ENCODE measurements around the gene VSIG8. TPM values are rescaled to one million over a fixed set of nuclear protein-coding genes. Genes with fewer than 3 reads are reported as not detected.

VSIG8 gene
- total and polyA plus RNA-seq, 3 experiments from 2014 or later: not detected

- Histone ChIP-seq H3K4me3 (ENCODE audit: low read length) (peak overlapping the region; percentile 38), H3K27me3 (ENCODE audit: insufficient read depth, low read length, poor library complexity, severe bottlenecking) (no peaks in the 10 kb centered on the region), H3K9me3 (ENCODE audit: low read length) (peaks cover 8% of the 10 kb centered on the region), H3K27ac (ENCODE audit: low read depth, low read length) (peak overlapping the region; percentile 39), H3K4me1 (ENCODE audit: insufficient read depth, low read length) (peaks cover 57% of the 10 kb centered on the region), H3K36me3 (ENCODE audit: insufficient read depth, low read length) (no peaks in the 10 kb centered on the region)
- peaks cover 78 to 87% (median 84%) of the 10 kb centered on the region in 3 donors for H3K4me1 Mint-ChIP-seq
- CTCF ChIA-PET: interaction anchor here (0.9 to 2.4 kb wide), 7 partner anchors 8 to 67 kb away, joined by 3 to 13 read pairs (median 6); partner anchors contain the start of gene DUSP23
- peak overlapping the region; percentile 55 to 97 (median 88) for H3K27ac Mint-ChIP-seq
- peak overlapping the region; percentile 57 to 90 (median 80) for H3K4me3 Mint-ChIP-seq
- DNase-seq: no peak
- peaks cover 12 to 39% (median 27%) of the 10 kb centered on the region in 5 donors for H3K9me3 Mint-ChIP-seq
- POLR2A ChIA-PET: interaction anchor here (1.0 to 1.3 kb wide), 3 partner anchors 27 to 96 kb away, joined by 4 to 6 read pairs (median 4); no protein-coding TSS in a partner anchor
- H3K36me3 Mint-ChIP-seq: peaks cover 5 to 19% (median 6%) of the 10 kb centered on the region in 3 donors
- H3K27me3 Mint-ChIP-seq: peaks cover 0 to 6% of the 10 kb centered on the region in 2 donors
Measured at GRCh38 chr1:159827102-159827490, 35.4 kb downstream of the VSIG8 start.

GRCh38 chr1:159826441-159827101 lies 35.9 kb downstream of the VSIG8 start, which contains the start of gene SLAMF8:
Gene SLAMF8 (plus strand): TSS chr1:159826873. CDS start chr1:159826899, 26 bp downstream.
- Histone ChIP-seq H3K4me1 (ENCODE audit: insufficient read depth, low read length) (peaks cover 57% of the 10 kb centered on the region), H3K4me3 (ENCODE audit: low read length) (peak within 1 kb of the TSS; percentile 38), H3K27ac (ENCODE audit: low read depth, low read length) (peak within 1 kb of the TSS; percentile 39), H3K36me3 (ENCODE audit: insufficient read depth, low read length) (no peaks in the 10 kb centered on the region), H3K27me3 (ENCODE audit: insufficient read depth, low read length, poor library complexity, severe bottlenecking) (no peaks in the 10 kb centered on the region), H3K9me3 (ENCODE audit: low read length) (peaks cover 8% of the 10 kb centered on the region)
- Mint-ChIP-seq H3K27me3 (peaks cover 0 to 6% of the 10 kb centered on the region in 2 donors), H3K4me3 (peak within 1 kb of the TSS; percentile 57 to 90 (median 80)), H3K27ac (peak within 1 kb of the TSS; percentile 55 to 97 (median 88)), H3K4me1 (peaks cover 82 to 90% (median 83%) of the 10 kb centered on the region in 3 donors), H3K9me3 (peaks cover 12 to 39% (median 27%) of the 10 kb centered on the region in 5 donors), H3K36me3 (peaks cover 5 to 19% (median 6%) of the 10 kb centered on the region in 3 donors)
- DNase-seq: peak; percentile 33 to 82 (median 51)
- ChIA-PET CTCF (interaction anchor here (0.9 to 2.4 kb wide), 8 partner anchors 8 to 67 kb away, joined by 3 to 13 read pairs (median 6); partner anchors contain the start of gene DUSP23), POLR2A (interaction anchor here (1.0 to 1.3 kb wide), 2 partner anchors 26 to 97 kb away, joined by 4 read pairs; no protein-coding TSS in a partner anchor)

- H3K4me1 Mint-ChIP-seq: peaks cover 82 to 93% (median 89%) of the 10 kb centered on the region in 3 donors
- Histone ChIP-seq H3K9me3 (ENCODE audit: low read length) (peaks cover 8% of the 10 kb centered on the region), H3K27ac (ENCODE audit: low read depth, low read length) (no peak overlapping the region), H3K4me3 (ENCODE audit: low read length) (peak overlapping the region; percentile 18), H3K4me1 (ENCODE audit: insufficient read depth, low read length) (peaks cover 57% of the 10 kb centered on the region), H3K36me3 (ENCODE audit: insufficient read depth, low read length) (no peaks in the 10 kb centered on the region), H3K27me3 (ENCODE audit: insufficient read depth, low read length, poor library complexity, severe bottlenecking) (no peaks in the 10 kb centered on the region)
- H3K9me3 Mint-ChIP-seq: peaks cover 12 to 39% (median 27%) of the 10 kb centered on the region in 5 donors
- no peak for DNase-seq
- peaks cover 0 to 6% of the 10 kb centered on the region in 2 donors for H3K27me3 Mint-ChIP-seq
- CTCF ChIA-PET: interaction anchor here (1.0 to 1.6 kb wide), 4 partner anchors 13 to 67 kb away, joined by 3 to 4 read pairs (median 3); partner anchors contain the start of gene DUSP23
- H3K27ac Mint-ChIP-seq: peak overlapping the region in 5 of 8 donors; percentile 5 to 90 (median 83)
- H3K4me3 Mint-ChIP-seq: peak overlapping the region; percentile 57 to 90 (median 80)
- peaks cover 5 to 19% (median 6%) of the 10 kb centered on the region in 3 donors for H3K36me3 Mint-ChIP-seq
- POLR2A ChIA-PET: interaction anchor here (0.9 to 1.1 kb wide), 2 partner anchors 8 to 100 kb away, joined by 3 read pairs; partner anchors contain the start of gene TAGLN2
Measured at GRCh38 chr1:159825564-159825963, 36.9 kb downstream of the VSIG8 start.

GRCh38 chr1:159823406-159823805 lies 39.1 kb downstream of the VSIG8 start:
- peak overlapping the region in 1 of 7 donors; percentile 14 for H3K4me3 Mint-ChIP-seq
- H3K4me1 ChIP-seq (ENCODE audit: insufficient read depth, low read length): peaks cover 49% of the 10 kb centered on the region
- peaks cover 0 to 5% of the 10 kb centered on the region in 2 donors for H3K27me3 Mint-ChIP-seq
- no peak overlapping the region for H3K4me3 ChIP-seq (ENCODE audit: low read length)
- H3K27ac ChIP-seq (ENCODE audit: low read depth, low read length): no peak overlapping the region
- peaks cover 65 to 86% (median 81%) of the 10 kb centered on the region in 3 donors for H3K4me1 Mint-ChIP-seq
- H3K36me3 Mint-ChIP-seq: peaks cover 0 to 6% (median 0%) of the 10 kb centered on the region in 3 donors
- POLR2A ChIA-PET: no interaction called here
- H3K36me3 ChIP-seq (ENCODE audit: insufficient read depth, low read length): no peaks in the 10 kb centered on the region
- CTCF ChIA-PET: interaction anchor here (0.9 to 1.1 kb wide), 2 partner anchors 24 to 68 kb away, joined by 3 to 5 read pairs; no protein-coding TSS in a partner anchor
- DNase-seq: no peak
- H3K9me3 Mint-ChIP-seq: peaks cover 2 to 19% (median 10%) of the 10 kb centered on the region in 5 donors
- peaks cover 5% of the 10 kb centered on the region for H3K9me3 ChIP-seq (ENCODE audit: low read length)
- no peak overlapping the region for H3K27ac Mint-ChIP-seq
- no peaks in the 10 kb centered on the region for H3K27me3 ChIP-seq (ENCODE audit: insufficient read depth, low read length, poor library complexity, severe bottlenecking)

- Histone ChIP-seq H3K36me3 (ENCODE audit: insufficient read depth, low read length) (no peaks in the 10 kb centered on the region), H3K4me1 (ENCODE audit: insufficient read depth, low read length) (peaks cover 29% of the 10 kb centered on the region), H3K4me3 (ENCODE audit: low read length) (no peak overlapping the region), H3K27me3 (ENCODE audit: insufficient read depth, low read length, poor library complexity, severe bottlenecking) (no peaks in the 10 kb centered on the region), H3K27ac (ENCODE audit: low read depth, low read length) (no peak overlapping the region), H3K9me3 (ENCODE audit: low read length) (no peaks in the 10 kb centered on the region)
- Mint-ChIP-seq H3K36me3 (peaks cover 0 to 2% (median 0%) of the 10 kb centered on the region in 3 donors), H3K4me1 (peaks cover 45 to 69% (median 65%) of the 10 kb centered on the region in 3 donors), H3K9me3 (no peaks in the 10 kb centered on the region), H3K27ac (peak overlapping the region in 2 of 8 donors; percentile 14 to 38), H3K4me3 (peak overlapping the region in 1 of 7 donors; percentile 10), H3K27me3 (peaks cover 0 to 2% of the 10 kb centered on the region in 2 donors)
- CTCF ChIA-PET: interaction anchor here (0.7 to 4.0 kb wide), 6 partner anchors 9 to 71 kb away, joined by 3 to 18 read pairs (median 6); partner anchors contain the start of gene FCRL6
- DNase-seq: no peak
- POLR2A ChIA-PET: no interaction called here
Measured at GRCh38 chr1:159821171-159821867, 41.1 kb downstream of the VSIG8 start.

GRCh38 chr1:159817276-159818041 lies 45.0 kb downstream of the VSIG8 start:
- H3K9me3 Mint-ChIP-seq: no peaks in the 10 kb centered on the region
- H3K27ac ChIP-seq (ENCODE audit: low read depth, low read length): no peak overlapping the region
- H3K4me3 Mint-ChIP-seq: no peak overlapping the region
- H3K4me3 ChIP-seq (ENCODE audit: low read length): no peak overlapping the region
- peaks cover 0 to 1% of the 10 kb centered on the region in 2 donors for H3K27me3 Mint-ChIP-seq
- ChIA-PET CTCF (interaction anchor here (0.9 to 1.3 kb wide), 3 partner anchors 9 to 70 kb away, joined by 3 to 5 read pairs (median 3); partner anchors contain the start of gene SLAMF8), POLR2A (interaction anchor here (0.8 to 1.1 kb wide), 2 partner anchors 8 to 14 kb away, joined by 3 read pairs; no protein-coding TSS in a partner anchor)
- H3K9me3 ChIP-seq (ENCODE audit: low read length): no peaks in the 10 kb centered on the region
- H3K4me1 Mint-ChIP-seq: peaks cover 21 to 38% (median 38%) of the 10 kb centered on the region in 3 donors
- no peaks in the 10 kb centered on the region for H3K27me3 ChIP-seq (ENCODE audit: insufficient read depth, low read length, poor library complexity, severe bottlenecking)
- H3K36me3 Mint-ChIP-seq: peaks cover 1 to 28% (median 5%) of the 10 kb centered on the region in 3 donors
- DNase-seq: no peak
- H3K4me1 ChIP-seq (ENCODE audit: insufficient read depth, low read length): no peaks in the 10 kb centered on the region
- H3K27ac Mint-ChIP-seq: peak overlapping the region in 3 of 8 donors; percentile 45 to 83 (median 49)
- H3K36me3 ChIP-seq (ENCODE audit: insufficient read depth, low read length): no peaks in the 10 kb centered on the region

GRCh38 chr1:159815926-159816325 lies 46.5 kb downstream of the VSIG8 start:
- H3K27ac ChIP-seq (ENCODE audit: low read depth, low read length): no peak overlapping the region
- CTCF ChIA-PET: no interaction called here
- no peak for DNase-seq
- no peaks in the 10 kb centered on the region for H3K9me3 ChIP-seq (ENCODE audit: low read length)
- no peaks in the 10 kb centered on the region for H3K36me3 ChIP-seq (ENCODE audit: insufficient read depth, low read length)
- Mint-ChIP-seq H3K27ac (no peak overlapping the region), H3K4me3 (no peak overlapping the region), H3K9me3 (no peaks in the 10 kb centered on the region), H3K36me3 (peaks cover 1 to 41% (median 5%) of the 10 kb centered on the region in 3 donors), H3K4me1 (peaks cover 24 to 30% (median 29%) of the 10 kb centered on the region in 3 donors), H3K27me3 (peaks cover 0 to 4% of the 10 kb centered on the region in 2 donors)
- POLR2A ChIA-PET: no interaction called here
- no peaks in the 10 kb centered on the region for H3K27me3 ChIP-seq (ENCODE audit: insufficient read depth, low read length, poor library complexity, severe bottlenecking)
- no peaks in the 10 kb centered on the region for H3K4me1 ChIP-seq (ENCODE audit: insufficient read depth, low read length)
- H3K4me3 ChIP-seq (ENCODE audit: low read length): no peak overlapping the region

All from CD8-positive, alpha-beta memory T cell (primary cell).